Breast epithelium (tissue), 4 donors: ENCODE measurements around the gene CABP4. TPM values are rescaled to one million over a fixed set of nuclear protein-coding genes. Genes with fewer than 3 reads are reported as not detected.
A peak's percentile ranks its signal among the peaks of the same experiment; 100 is the strongest.

Experiments used
- DNase-seq, 2 donors: peaks; one replicate each; pipeline ENCODE4 v3.0.0-alpha.2; 2019; ENCODE audit warnings: low spot score in 2 of 2
- H3K27ac ChIP-seq, 2 donors: fragments of 200-600 bp; sonication (generic) in 1 of 2; one replicate each; pipeline ENCODE4 v1.5.1; 2016 to 2019; ENCODE audit warnings: mild to moderate bottlenecking in 1 of 2
- H3K27me3 ChIP-seq, 2 donors: fragments of 200-600 bp; sonication (generic) in 1 of 2; one replicate each; pipeline versions ENCODE4 v1.5.1 to v1.6.0; 2017 to 2019; ENCODE audit warnings: control low read depth in 1 of 2, mild to moderate bottlenecking in 1 of 2
- H3K36me3 ChIP-seq: fragments of 200-600 bp; one replicate; pipeline ENCODE4 v1.5.1; 2019
- H3K4me1 ChIP-seq, 2 donors: fragments of 200-600 bp; sonication (generic); one replicate each; pipeline ENCODE4 v1.5.1; 2016 to 2019; ENCODE audit warnings: control low read depth in 1 of 2
- H3K4me3 ChIP-seq, 3 donors: fragments of 200-600 bp; sonication (generic); 1 replicate in 2 of 3; 2 replicates in 1 of 3; pipeline ENCODE4 v1.5.1; 2016 to 2019; ENCODE audit warnings: mild to moderate bottlenecking in 3 of 3, moderate library complexity in 2 of 3
- H3K9me3 ChIP-seq, 2 donors: fragments of 200-600 bp; sonication (generic) in 1 of 2; one replicate each; pipeline ENCODE4 v1.5.1; 2016 to 2019; ENCODE audit warnings: control low read depth in 1 of 2
- CTCF ChIP-seq, 3 donors: fragments of 450-650 bp; IDR thresholded peaks; one replicate each; pipeline ENCODE4 v1.5.1; 2016 to 2017; ENCODE audit warnings: antibody characterized with exemption in 3 of 3, mild to moderate bottlenecking in 3 of 3, moderate library complexity in 3 of 3
- POLR2A ChIP-seq: fragments of 450-650 bp; IDR thresholded peaks from one replicate; pipeline ENCODE4 v1.6.1; 2016; ENCODE audit warnings: antibody characterized with exemption, mild to moderate bottlenecking, moderate library complexity
- POLR2AphosphoS5 ChIP-seq, 3 donors: sonication (generic); formaldehyde crosslinking; IDR thresholded peaks; one replicate each; pipeline ENCODE4 v1.6.1; 2017; ENCODE audit warnings: antibody characterized with exemption in 3 of 3
- intact Hi-C: fragments of 100-400 bp; cut with DNase I; formaldehyde crosslinking; loops from one replicate; pipeline ENCODE4 v1.15.1; 2023; ENCODE audit warnings: low total_unique reads
- total RNA-seq, 3 donors: library from RNA; depleted of rRNA; stranded (reverse); fragments of >200 nt; gene quantifications; one replicate each; pipeline ENCODE4 v1.1.0, GENCODE V29; 2016

Gene CABP4
- total RNA-seq, 3 donors from 2014 or later, result 3.5 to 10.7 (median 3.9) TPM

GRCh38 chr11:67468056-67468455 lies 12.9 kb downstream of the CABP4 start:
- DNase-seq, result peak; percentile 95 to 98
- Histone ChIP-seq H3K27ac (peak overlapping the region; percentile 88 to 93), H3K4me3 (peak overlapping the region; percentile 76 to 85 (median 80)), H3K36me3 (no peaks in the 10 kb centered on the region), H3K27me3 (no peaks in the 10 kb centered on the region), H3K4me1 (peaks cover 5 to 8% of the 10 kb centered on the region in 2 donors), H3K9me3 (no peaks in the 10 kb centered on the region)
- TF ChIP-seq POLR2A (no peak), POLR2AphosphoS5 (IDR thresholded peaks at IDR 0.05) (peak in 2 of 3 donors; percentile 28 to 76)
- intact Hi-C loops, result no loop called here

GRCh38 chr11:67468456-67468758 lies 13.3 kb downstream of the CABP4 start:
- peaks cover 5 to 8% of the 10 kb centered on the region in 2 donors for H3K4me1 ChIP-seq

DNA sequence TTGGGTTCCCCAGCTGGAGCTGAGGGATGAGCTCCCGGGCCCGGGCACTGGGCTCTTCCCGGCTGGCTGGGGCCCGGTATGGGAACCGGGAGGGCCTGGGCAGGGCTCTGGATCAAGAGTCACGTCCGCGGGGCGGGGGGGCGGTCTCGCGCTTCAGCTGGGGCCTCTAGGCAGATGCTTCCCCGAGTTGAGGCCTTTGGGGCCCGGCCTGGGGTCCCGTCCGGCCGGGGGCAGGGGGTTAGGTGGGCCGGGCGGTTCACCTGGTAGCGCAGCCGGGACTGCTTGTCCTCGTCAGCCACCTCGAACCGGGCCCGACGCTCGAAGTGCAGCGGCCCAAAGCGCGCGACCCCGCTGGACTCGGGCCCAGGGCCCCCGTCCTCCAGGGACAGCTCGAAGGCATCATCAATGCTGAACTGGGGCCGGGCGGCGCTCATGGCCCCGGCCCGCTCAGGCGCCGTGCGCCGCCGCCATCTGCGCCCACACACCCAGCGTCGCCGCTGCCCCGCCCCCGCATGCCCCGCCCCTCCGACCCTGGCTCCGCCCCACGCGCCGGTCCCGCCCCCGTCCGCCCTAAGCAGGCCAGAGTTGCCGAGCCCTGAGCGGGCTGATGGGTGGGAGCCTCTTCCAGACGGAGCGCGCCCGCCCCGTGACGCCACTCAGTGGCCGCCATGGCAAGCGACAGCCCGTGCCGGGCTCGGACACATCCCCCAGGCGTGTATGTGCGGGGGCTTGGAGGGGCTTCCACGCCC lies 13.8 kb downstream of the CABP4 start, which contains the start of gene TMEM134:
TSS of gene TMEM134 (minus strand) at position 493 of the 749 bp plus-strand sequence. CDS start at position 434, 59 bp downstream.
- TF ChIP-seq POLR2AphosphoS5 (IDR thresholded peaks at IDR 0.05) (peak; percentile 73 to 84 (median 81)), CTCF (IDR thresholded peaks at IDR 0.05) (peak in 2 of 3 donors; percentile 25 to 47), POLR2A (peak; percentile 60)
- no peaks in the 10 kb centered on the region for H3K9me3 ChIP-seq
- H3K27ac ChIP-seq, result peak within 1 kb of the TSS; percentile 88 to 93
- H3K4me3 ChIP-seq, result peak within 1 kb of the TSS; percentile 76 to 85 (median 80)
- H3K27me3 ChIP-seq, result no peaks in the 10 kb centered on the region
- H3K4me1 ChIP-seq, result peaks cover 5 to 8% of the 10 kb centered on the region in 2 donors
- intact Hi-C loops, result no loop called here
- DNase-seq, result peak; percentile 90 to 94
- H3K36me3 ChIP-seq, result no peaks in the 10 kb centered on the region

More at GRCh38 chr11:67468456-67468758, 13.3 kb downstream of the CABP4 start:
- no peaks in the 10 kb centered on the region for H3K27me3 ChIP-seq
- DNase-seq, result no peak
- H3K9me3 ChIP-seq, result no peaks in the 10 kb centered on the region
- intact Hi-C loops, result no loop called here
- peak overlapping the region; percentile 76 to 85 (median 80) for H3K4me3 ChIP-seq
- H3K27ac ChIP-seq, result peak overlapping the region; percentile 88 to 93
- TF ChIP-seq CTCF (IDR thresholded peaks at IDR 0.05), result no peak
- TF ChIP-seq POLR2AphosphoS5 (IDR thresholded peaks at IDR 0.05), result no peak
- no peak for TF ChIP-seq POLR2A
- H3K36me3 ChIP-seq, result no peaks in the 10 kb centered on the region

DNA sequence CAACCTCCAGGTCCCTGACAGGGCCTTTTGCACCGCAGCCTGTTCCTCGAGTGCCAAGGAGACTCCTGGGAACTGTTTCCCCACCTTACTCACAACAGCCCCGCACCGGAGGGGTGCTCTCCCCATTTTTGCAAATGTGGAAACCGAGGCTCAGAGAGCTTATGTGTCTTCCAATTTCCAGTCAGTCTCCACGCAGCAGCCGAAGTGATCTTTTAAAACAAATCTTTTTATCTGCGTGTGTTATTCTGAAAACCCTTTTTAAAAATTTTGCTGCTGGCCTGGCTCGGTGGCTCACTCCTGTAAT lies 14.3 kb downstream of the CABP4 start:
- DNase-seq, result no peak
- Histone ChIP-seq H3K4me1 (peaks cover 4 to 5% of the 10 kb centered on the region in 2 donors), H3K4me3 (peak overlapping the region; percentile 76 to 85 (median 80)), H3K36me3 (no peaks in the 10 kb centered on the region), H3K27ac (peak overlapping the region; percentile 88 to 93), H3K9me3 (no peaks in the 10 kb centered on the region), H3K27me3 (no peaks in the 10 kb centered on the region)
- peak in 1 of 3 donors; percentile 7 for TF ChIP-seq CTCF (IDR thresholded peaks at IDR 0.05)
- TF ChIP-seq POLR2AphosphoS5 (IDR thresholded peaks at IDR 0.05), result no peak
- TF ChIP-seq POLR2A, result no peak
- intact Hi-C loops, result no loop called here

GRCh38 chr11:67470337-67471002 lies 15.3 kb downstream of the CABP4 start:
- Histone ChIP-seq H3K36me3 (no peaks in the 10 kb centered on the region), H3K9me3 (no peaks in the 10 kb centered on the region), H3K4me1 (peaks cover 4 to 5% of the 10 kb centered on the region in 2 donors), H3K27ac (no peak overlapping the region), H3K27me3 (no peaks in the 10 kb centered on the region), H3K4me3 (no peak overlapping the region)
- DNase-seq, result no peak
- TF ChIP-seq POLR2AphosphoS5 (IDR thresholded peaks at IDR 0.05), result no peak
- no peak for TF ChIP-seq CTCF (IDR thresholded peaks at IDR 0.05)
- TF ChIP-seq POLR2A, result no peak
- intact Hi-C loops, result no loop called here
